Fibroblast of villous mesenchyme (primary cell): Measurements from ENCODE around the gene COL23A1. TPM values are rescaled to one million over a fixed set of nuclear protein-coding genes. Genes with fewer than 3 reads are reported as not detected.

ENCODE experiments used
- DNase-seq: peaks from one replicate; pipeline ENCODE4 v3.0.0-alpha.2; 2010; ENCODE audit warnings: low read depth
- H3K4me3 ChIP-seq: 2 replicates; pipeline ENCODE4 v1.5.1; 2011; ENCODE audit warnings: low read depth, mild to moderate bottlenecking, low read length
- total RNA-seq: library from RNA; depleted of rRNA; stranded (reverse); fragments of >200 nt; gene quantifications from 2 replicates; pipeline ENCODE4 v1.2.3, GENCODE V29; 2012
- TF ChIP-seq, protein P1 (sequence below): IDR thresholded peaks from 2 replicates; pipeline ENCODE4 v1.5.1; 2012; ENCODE audit warnings: low read depth, mild to moderate bottlenecking, low read length; ENCODE audit not compliant: insufficient read depth

Gene COL23A1
- total RNA-seq, 1 donor = not detected

DNA sequence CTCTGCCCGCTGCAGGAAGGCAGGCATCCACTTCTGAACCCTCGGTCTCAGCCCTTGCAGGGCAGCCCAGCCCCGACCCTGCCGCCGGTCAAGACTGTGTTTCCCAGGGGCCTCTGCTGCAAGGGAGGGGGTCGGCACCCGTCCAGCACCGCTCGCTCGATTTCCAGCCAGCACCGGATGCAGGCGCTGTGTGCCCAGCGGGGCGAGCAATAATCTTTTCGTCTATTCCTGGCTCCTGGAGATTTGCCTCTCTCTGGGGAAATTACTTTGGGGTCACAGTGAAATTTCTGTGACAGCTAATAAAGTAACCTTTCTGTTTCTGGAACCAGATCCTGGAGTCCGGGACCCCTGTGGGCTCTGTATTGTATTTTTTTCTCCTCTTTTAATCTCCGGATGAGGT, 155.3 kb downstream of the COL23A1 start:
- no peak overlapping the region for H3K4me3 ChIP-seq
- no peak for DNase-seq
- TF ChIP-seq, protein P1, sequence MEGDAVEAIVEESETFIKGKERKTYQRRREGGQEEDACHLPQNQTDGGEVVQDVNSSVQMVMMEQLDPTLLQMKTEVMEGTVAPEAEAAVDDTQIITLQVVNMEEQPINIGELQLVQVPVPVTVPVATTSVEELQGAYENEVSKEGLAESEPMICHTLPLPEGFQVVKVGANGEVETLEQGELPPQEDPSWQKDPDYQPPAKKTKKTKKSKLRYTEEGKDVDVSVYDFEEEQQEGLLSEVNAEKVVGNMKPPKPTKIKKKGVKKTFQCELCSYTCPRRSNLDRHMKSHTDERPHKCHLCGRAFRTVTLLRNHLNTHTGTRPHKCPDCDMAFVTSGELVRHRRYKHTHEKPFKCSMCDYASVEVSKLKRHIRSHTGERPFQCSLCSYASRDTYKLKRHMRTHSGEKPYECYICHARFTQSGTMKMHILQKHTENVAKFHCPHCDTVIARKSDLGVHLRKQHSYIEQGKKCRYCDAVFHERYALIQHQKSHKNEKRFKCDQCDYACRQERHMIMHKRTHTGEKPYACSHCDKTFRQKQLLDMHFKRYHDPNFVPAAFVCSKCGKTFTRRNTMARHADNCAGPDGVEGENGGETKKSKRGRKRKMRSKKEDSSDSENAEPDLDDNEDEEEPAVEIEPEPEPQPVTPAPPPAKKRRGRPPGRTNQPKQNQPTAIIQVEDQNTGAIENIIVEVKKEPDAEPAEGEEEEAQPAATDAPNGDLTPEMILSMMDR = no peak

DNA sequence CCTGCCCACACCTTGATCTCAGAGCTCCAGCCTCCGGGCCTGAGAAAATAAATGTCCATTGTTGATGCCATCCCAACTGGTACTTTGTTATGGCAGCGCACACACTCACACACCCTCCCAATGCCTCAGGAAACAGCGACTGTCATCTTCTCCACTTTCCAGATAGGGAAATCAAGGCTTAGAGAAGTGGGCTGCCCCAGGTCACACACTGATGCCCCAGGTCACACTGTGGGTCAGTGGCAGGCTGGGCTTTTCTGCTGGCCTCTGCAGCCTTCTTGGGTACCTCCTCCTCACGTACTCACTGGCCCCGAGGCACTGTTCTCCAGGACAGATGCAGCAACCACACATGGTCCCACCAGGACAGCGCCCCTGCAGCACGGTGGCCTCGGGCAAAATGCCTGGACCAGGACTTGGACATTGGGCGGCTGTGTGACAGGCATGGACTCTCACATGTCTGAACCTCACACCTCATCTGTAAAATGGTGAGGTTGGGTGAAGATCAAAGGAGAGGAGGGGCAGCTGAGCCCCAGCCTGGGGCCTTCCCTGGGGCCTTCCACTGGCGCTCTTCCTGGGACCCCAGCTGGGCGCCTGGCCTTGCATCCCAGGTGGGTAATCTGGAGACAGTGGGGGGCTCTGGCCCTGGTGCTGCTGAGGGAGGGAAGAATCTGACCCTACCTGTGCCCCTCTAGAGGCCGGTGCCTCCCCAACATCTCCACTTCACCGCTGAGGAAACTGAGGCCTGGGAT, 156.0 kb downstream of the COL23A1 start:
- TF ChIP-seq, protein P1 = no peak
- no peak for DNase-seq
- H3K4me3 ChIP-seq = no peak overlapping the region

DNA sequence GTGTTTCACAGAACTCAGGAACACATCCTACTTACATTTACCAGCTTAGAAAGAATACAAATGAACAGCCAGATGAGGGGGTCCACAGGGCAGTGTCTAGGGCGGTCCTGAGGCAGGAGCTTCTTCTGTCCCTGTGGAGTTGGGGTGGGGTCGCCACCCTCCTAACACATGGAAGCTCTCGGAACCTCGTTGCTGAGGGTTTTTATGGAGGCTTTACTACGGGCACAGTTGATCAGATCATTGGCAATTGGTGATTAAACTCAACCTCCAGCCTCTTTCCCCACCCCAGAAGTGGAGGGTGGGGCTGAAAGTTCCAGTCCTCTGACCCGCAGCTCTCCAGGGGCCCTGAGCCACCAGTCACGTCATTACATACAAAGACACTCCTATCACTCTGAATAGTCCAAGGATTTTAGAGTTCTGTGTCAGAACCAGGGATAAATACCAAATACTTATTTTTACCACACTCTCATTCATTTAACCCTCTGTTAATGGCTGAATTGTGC, 156.9 kb downstream of the COL23A1 start:
- DNase-seq = no peak
- H3K4me3 ChIP-seq = no peak overlapping the region
- TF ChIP-seq, protein P1 = no peak

DNA sequence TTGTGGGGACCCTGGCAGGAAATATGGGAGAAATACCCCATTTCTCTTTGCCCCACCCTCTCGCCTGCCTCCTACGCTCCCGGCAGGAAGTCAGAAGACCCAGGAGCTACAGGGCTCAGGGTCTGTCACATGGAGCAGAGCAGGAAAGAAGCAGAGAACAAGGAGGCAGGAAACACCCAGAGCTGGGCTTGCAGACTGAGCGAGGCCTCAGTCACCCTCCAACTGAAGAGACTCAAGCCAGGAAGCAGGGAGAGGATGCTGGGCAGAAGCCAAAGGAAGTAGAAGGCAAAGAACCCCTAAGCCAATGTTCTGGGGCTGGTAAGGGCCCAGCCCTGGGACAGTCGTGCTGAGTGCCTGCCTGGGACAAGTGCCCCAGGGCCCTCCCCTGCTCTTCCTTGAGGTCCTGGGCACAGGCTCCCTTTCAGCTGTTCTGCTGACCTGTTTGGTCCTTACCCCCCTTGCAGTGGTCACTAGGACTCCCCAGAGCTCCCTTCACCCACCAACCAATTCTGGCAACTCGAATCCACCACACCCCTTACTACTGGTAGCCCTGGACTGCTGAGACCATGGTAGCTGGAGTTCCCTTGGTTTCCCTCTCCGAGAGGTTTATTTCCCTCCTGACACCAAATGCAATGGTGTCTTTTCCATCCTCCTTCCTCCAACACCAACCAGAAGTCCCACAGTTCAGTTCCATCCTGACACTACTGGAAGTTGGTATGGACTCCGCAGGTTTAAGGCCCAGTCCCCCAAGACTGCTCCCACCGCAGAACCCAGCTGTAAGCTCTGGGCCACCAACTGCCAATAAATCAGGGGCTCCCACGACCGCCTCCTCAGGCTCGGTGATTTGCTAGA, 157.5 kb downstream of the COL23A1 start:
- TF ChIP-seq, protein P1 = no peak
- no peak for DNase-seq
- no peak overlapping the region for H3K4me3 ChIP-seq

DNA sequence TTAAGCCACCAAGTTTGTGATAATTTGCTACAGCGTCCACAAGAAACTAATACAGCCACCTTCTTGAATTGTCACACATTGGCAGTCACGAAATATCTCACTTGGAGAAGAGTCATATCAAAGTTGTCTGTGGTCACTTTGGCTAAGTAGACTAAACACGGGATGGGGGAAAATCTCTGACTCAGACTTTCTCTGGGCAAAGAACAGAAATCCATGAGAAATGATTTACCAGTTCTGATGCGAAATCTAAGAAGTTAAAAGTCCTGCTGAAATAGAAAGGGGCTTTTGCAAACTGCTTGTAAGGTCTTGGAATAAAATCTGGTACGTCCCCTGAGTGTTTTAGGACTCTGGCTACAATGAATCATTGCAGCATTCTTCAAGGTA, 158.4 kb downstream of the COL23A1 start:
- no peak overlapping the region for H3K4me3 ChIP-seq
- DNase-seq = no peak
- TF ChIP-seq, protein P1 = no peak

DNA sequence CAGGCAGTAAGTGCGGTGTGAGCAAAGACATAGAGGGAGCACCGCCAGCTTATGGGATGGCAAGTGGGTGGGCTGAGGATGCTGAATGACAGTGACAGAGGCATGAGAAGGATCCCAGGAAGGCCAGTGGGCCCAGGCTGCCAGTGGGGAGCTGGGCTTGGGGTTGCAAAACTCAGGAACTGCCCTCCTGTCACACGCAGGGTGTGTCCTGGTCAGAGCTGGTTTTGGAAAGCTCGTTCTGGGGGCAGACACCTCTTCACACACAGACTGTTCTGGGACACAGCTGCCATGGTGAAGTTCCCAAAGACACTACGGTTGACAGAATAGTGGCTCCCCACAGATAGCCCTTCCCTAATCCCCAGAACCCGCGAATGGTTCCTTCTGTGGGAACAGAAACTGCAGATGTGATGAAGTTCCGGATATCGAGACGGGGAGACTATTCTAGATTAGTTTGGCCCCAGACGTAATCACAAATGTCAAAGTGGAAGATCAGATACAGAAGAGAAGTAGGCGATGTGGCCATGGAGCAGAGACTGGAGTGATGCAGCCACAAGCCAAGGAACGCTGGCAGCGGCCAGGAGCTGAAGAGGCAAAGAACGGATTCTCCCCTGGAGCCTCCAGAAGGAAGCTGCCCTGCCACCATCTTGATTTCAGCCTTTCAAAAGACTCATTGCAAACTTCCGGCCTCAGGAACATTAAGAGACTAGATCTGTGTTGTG, 159.0 kb downstream of the COL23A1 start:
- no peak for DNase-seq
- TF ChIP-seq, protein P1 = no peak
- no peak overlapping the region for H3K4me3 ChIP-seq
